ENCODE measurements around the gene DPH7. TPM values are rescaled to one million over a fixed set of nuclear protein-coding genes. Genes with fewer than 3 reads are reported as not detected.

DPH7 gene
- polyA plus RNA-seq, 4 donors = 22.5 to 36.7 (median 31.5) TPM

DNA sequence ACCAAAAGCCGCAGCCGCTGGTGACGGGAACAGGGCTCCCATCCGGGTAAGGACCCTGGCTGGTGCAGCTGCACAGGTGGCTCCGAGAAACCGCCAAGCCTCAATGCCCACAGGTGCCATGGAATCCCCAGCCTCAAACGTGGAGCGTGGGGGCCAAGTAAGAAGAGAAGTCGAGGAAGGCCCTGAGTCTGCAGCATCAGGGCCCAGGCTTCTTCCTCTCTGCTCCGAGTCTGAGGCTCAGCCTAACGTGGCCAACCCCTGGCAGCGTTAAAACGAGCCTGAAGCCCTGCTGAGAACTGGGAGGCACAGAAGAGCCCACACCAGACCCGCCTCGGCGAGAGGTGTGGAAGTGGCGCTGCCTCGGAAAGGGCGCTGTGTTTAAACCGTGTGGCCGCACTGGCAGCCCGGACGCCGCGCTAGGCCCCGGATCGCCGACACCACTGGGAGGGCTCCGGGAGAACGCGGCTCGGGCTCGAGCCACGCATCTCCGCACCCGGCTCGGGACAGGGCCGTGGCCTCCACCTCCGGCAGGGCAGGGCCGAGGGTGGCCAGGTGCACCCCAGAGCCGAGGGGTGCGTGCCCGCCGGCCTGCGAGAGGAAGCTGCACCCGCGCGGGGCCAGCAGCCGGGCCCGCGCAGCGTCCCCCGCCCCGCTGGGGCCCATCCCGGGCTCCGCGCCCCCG is 10.9 kb upstream of the DPH7 start:
- peak; percentile 18 to 55 for DNase-seq
- no peak overlapping the region for H3K27ac ChIP-seq (ENCODE audit: low read depth in 1 of 3, low read length in 2 of 3)
- 5 to 9% (median 8%) methylated on average over 43 to 58 of the region's 58 CpGs for WGBS, 3 donors
- no peaks in the 10 kb centered on the region for H3K27me3 ChIP-seq (ENCODE audit: control insufficient read depth in 3 of 3, insufficient read depth in 3 of 3, low read length in 3 of 3)
- no peaks in the 10 kb centered on the region for H3K9me3 ChIP-seq (ENCODE audit: control insufficient read depth in 2 of 2, insufficient read depth in 1 of 2, low read depth in 1 of 2, low read length in 1 of 2)
- H3K4me1 ChIP-seq (ENCODE audit: control insufficient read depth in 3 of 3, insufficient read depth in 2 of 3, low read depth in 1 of 3, low read length in 2 of 3) = peaks cover 0 to 7% (median 3%) of the 10 kb centered on the region in 3 donors
- H3K36me3 ChIP-seq (ENCODE audit: control insufficient read depth in 3 of 3, insufficient read depth in 2 of 3, low read depth in 1 of 3, low read length in 3 of 3) = peaks cover 2 to 36% (median 8%) of the 10 kb centered on the region in 3 donors
- no peak for FAIRE-seq
- H3K4me3 ChIP-seq (ENCODE audit: low read depth in 1 of 3, low read length in 3 of 3) = peak overlapping the region; percentile 58 to 86 (median 79)

DNA sequence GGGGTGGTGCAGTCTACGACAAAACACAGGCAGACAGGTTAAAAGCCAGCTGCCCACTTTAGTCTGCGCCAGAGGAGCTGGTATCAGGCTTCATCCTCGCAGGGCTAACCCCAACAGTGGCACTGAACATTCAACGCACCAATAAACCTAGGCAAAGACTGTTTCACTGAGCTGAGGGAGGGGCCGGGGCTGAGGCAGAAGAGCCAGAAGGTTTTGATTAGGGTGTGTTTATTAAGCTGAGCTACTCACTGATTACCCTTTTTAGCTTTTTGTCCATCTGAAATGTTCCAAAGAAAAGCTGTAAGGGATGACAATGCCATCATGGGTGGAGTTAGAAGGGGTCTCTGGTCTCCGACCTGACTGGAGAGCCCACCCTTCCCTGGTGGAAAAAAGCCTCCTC is 10.2 kb upstream of the DPH7 start:
- no peaks in the 10 kb centered on the region for H3K9me3 ChIP-seq (ENCODE audit: control insufficient read depth in 2 of 2, insufficient read depth in 1 of 2, low read depth in 1 of 2, low read length in 1 of 2)
- WGBS, 3 donors = 84 to 87% (median 87%) methylated on average over 6 of the region's 6 CpGs
- H3K36me3 ChIP-seq (ENCODE audit: control insufficient read depth in 3 of 3, insufficient read depth in 2 of 3, low read depth in 1 of 3, low read length in 3 of 3) = peaks cover 2 to 43% (median 8%) of the 10 kb centered on the region in 3 donors
- H3K27me3 ChIP-seq (ENCODE audit: control insufficient read depth in 3 of 3, insufficient read depth in 3 of 3, low read length in 3 of 3) = no peaks in the 10 kb centered on the region
- peak overlapping the region in 2 of 3 donors; percentile 58 to 79 for H3K4me3 ChIP-seq (ENCODE audit: low read depth in 1 of 3, low read length in 3 of 3)
- no peak for DNase-seq
- H3K27ac ChIP-seq (ENCODE audit: low read depth in 1 of 3, low read length in 2 of 3) = no peak overlapping the region
- peaks cover 0 to 7% (median 3%) of the 10 kb centered on the region in 3 donors for H3K4me1 ChIP-seq (ENCODE audit: control insufficient read depth in 3 of 3, insufficient read depth in 2 of 3, low read depth in 1 of 3, low read length in 2 of 3)
- FAIRE-seq = no peak

DNA sequence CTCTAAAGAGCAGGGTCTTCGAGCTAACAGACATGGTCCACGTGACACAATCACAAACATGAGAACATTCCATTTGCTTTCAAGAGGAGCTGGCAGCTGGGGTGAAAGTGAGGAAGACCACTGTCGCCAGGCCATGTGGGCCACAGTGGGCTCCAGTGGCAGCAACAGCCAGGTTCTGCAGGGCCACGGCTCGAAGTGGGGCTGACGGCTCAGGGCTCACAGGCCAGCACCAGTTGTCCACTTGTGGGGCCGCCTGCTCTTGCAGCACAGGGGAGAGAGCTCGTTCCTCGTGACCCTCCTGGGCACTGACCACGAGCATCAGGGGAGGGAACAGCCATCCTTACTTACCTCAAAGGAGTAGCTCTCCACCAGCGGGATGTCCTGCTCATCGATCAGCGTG is 9.6 kb upstream of the DPH7 start:
- Histone ChIP-seq H3K4me1 (ENCODE audit: control insufficient read depth in 3 of 3, insufficient read depth in 2 of 3, low read depth in 1 of 3, low read length in 2 of 3) (peaks cover 0 to 7% (median 3%) of the 10 kb centered on the region in 3 donors), H3K9me3 (ENCODE audit: control insufficient read depth in 2 of 2, insufficient read depth in 1 of 2, low read depth in 1 of 2, low read length in 1 of 2) (no peaks in the 10 kb centered on the region), H3K27me3 (ENCODE audit: control insufficient read depth in 3 of 3, insufficient read depth in 3 of 3, low read length in 3 of 3) (no peaks in the 10 kb centered on the region), H3K27ac (ENCODE audit: low read depth in 1 of 3, low read length in 2 of 3) (no peak overlapping the region), H3K4me3 (ENCODE audit: low read depth in 1 of 3, low read length in 3 of 3) (no peak overlapping the region), H3K36me3 (ENCODE audit: control insufficient read depth in 3 of 3, insufficient read depth in 2 of 3, low read depth in 1 of 3, low read length in 3 of 3) (peaks cover 2 to 49% (median 8%) of the 10 kb centered on the region in 3 donors)
- DNase-seq (no peak), FAIRE-seq (no peak)
- WGBS, 3 donors = 89 to 93% (median 91%) methylated on average over 13 of the region's 13 CpGs

DNA sequence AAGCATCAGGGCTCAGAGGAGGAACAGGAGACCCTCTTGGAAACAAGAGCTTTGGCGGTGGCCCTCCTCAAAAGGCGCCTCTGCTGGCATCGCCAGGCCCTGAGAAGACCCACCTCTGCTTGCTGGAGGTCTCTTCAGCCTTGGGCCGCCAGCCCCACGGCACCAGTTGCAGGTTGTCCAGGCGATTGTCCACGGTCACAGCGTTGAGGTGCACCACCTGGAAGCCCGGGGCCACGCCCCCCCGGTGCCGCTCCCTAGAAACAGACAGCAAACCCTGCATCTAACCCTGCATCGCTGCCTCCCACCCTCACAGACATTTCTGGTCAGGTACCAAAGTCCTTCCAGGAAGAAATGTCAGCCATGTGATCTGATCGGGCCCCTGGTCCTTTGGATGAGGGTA is 8.1 kb upstream of the DPH7 start:
- Histone ChIP-seq H3K27me3 (ENCODE audit: control insufficient read depth in 3 of 3, insufficient read depth in 3 of 3, low read length in 3 of 3) (no peaks in the 10 kb centered on the region), H3K4me1 (ENCODE audit: control insufficient read depth in 3 of 3, insufficient read depth in 2 of 3, low read depth in 1 of 3, low read length in 2 of 3) (peaks cover 0 to 7% (median 3%) of the 10 kb centered on the region in 3 donors), H3K27ac (ENCODE audit: low read depth in 1 of 3, low read length in 2 of 3) (no peak overlapping the region), H3K4me3 (ENCODE audit: low read depth in 1 of 3, low read length in 3 of 3) (no peak overlapping the region), H3K9me3 (ENCODE audit: control insufficient read depth in 2 of 2, insufficient read depth in 1 of 2, low read depth in 1 of 2, low read length in 1 of 2) (no peaks in the 10 kb centered on the region), H3K36me3 (ENCODE audit: control insufficient read depth in 3 of 3, insufficient read depth in 2 of 3, low read depth in 1 of 3, low read length in 3 of 3) (peaks cover 5 to 63% (median 8%) of the 10 kb centered on the region in 3 donors)
- DNase-seq (no peak), FAIRE-seq (no peak)
- 93 to 94% (median 93%) methylated on average over 14 of the region's 14 CpGs for WGBS, 3 donors

DNA sequence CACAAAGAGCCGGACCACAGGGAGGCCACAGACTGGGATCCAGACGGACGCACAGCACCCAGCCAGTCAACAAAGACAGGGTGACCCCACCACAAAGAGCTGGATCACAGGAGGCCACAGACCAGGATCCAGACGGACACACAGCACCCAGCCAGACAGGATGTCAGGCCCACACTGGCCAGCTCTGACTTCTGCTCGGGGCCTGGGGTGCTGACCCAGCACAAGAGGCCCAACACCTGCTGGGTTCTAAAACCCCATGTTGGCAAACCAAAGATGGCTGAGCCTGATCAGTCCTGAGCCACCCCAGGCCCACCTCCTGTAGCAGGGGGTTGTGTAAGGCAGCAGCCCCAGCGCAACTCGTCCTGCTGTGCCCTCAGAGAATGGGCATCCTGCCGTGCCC is 5.2 kb upstream of the DPH7 start:
- Histone ChIP-seq H3K36me3 (ENCODE audit: control insufficient read depth in 3 of 3, insufficient read depth in 2 of 3, low read depth in 1 of 3, low read length in 3 of 3) (peaks cover 5 to 83% (median 8%) of the 10 kb centered on the region in 3 donors), H3K27ac (ENCODE audit: low read depth in 1 of 3, low read length in 2 of 3) (no peak overlapping the region), H3K4me1 (ENCODE audit: control insufficient read depth in 3 of 3, insufficient read depth in 2 of 3, low read depth in 1 of 3, low read length in 2 of 3) (peaks cover 0 to under 1% (median 0%) of the 10 kb centered on the region in 3 donors), H3K27me3 (ENCODE audit: control insufficient read depth in 3 of 3, insufficient read depth in 3 of 3, low read length in 3 of 3) (no peaks in the 10 kb centered on the region), H3K4me3 (ENCODE audit: low read depth in 1 of 3, low read length in 3 of 3) (no peak overlapping the region), H3K9me3 (ENCODE audit: control insufficient read depth in 2 of 2, insufficient read depth in 1 of 2, low read depth in 1 of 2, low read length in 1 of 2) (no peaks in the 10 kb centered on the region)
- WGBS, 3 donors = 86 to 95% (median 88%) methylated on average over 8 of the region's 8 CpGs
- no peak for DNase-seq
- no peak for FAIRE-seq

DNA sequence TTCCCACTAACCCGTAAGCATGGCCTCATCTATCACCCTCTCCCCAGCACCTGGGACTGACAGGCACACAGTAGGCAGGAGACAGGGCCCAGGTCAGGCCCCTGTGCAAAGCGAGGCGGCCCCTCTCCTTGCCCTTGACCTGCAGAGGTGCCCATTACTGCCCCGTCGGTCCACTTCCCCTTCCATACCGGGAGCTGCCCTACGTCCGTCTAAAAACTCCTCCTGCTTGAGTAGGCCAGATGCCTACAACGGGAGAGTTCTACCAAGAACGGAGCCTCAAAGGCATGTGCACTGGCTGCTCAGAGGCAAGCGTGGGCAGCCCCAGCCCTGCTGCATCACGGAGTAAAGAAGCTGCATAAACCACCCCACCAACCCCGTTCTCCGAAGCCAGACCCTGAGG is 4.6 kb upstream of the DPH7 start:
- Histone ChIP-seq H3K27ac (ENCODE audit: low read depth in 1 of 3, low read length in 2 of 3) (no peak overlapping the region), H3K4me3 (ENCODE audit: low read depth in 1 of 3, low read length in 3 of 3) (no peak overlapping the region), H3K4me1 (ENCODE audit: control insufficient read depth in 3 of 3, insufficient read depth in 2 of 3, low read depth in 1 of 3, low read length in 2 of 3) (no peaks in the 10 kb centered on the region), H3K36me3 (ENCODE audit: control insufficient read depth in 3 of 3, insufficient read depth in 2 of 3, low read depth in 1 of 3, low read length in 3 of 3) (peaks cover 5 to 80% (median 8%) of the 10 kb centered on the region in 3 donors), H3K27me3 (ENCODE audit: control insufficient read depth in 3 of 3, insufficient read depth in 3 of 3, low read length in 3 of 3) (no peaks in the 10 kb centered on the region), H3K9me3 (ENCODE audit: control insufficient read depth in 2 of 2, insufficient read depth in 1 of 2, low read depth in 1 of 2, low read length in 1 of 2) (no peaks in the 10 kb centered on the region)
- DNase-seq (no peak), FAIRE-seq (no peak)
- 87 to 93% (median 91%) methylated on average over 14 of the region's 14 CpGs for WGBS, 3 donors

DNA sequence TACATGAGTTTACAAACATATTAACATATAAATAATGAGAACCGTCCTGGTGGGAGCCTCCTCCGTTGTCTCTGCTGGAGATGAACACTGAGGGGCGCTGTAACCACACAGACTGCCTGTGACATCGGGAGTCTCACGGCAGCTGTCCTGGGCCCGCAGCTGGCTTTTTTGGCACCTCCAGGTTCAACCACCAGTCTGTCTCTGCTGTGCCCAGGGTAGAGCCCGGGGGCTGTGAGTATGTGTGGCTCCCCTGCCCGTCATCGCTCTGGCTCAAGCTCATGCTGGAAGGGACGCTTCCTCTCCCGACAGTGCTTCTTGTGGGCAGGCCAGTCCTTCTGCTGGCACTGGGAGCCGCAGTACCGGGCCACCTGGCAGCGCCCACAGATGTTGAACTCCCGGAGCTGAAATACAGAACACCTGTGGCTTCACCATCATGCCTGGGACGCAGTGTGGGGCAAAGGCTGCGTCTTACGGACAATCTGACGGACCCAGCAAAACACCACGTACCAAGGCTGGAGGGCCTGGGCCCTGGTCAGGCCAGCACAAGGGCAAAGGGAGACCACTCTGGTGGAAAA is 3.6 kb upstream of the DPH7 start:
- 82 to 85% (median 84%) methylated on average over 20 of the region's 20 CpGs for WGBS, 3 donors
- peaks cover 0 to 5% (median under 1%) of the 10 kb centered on the region in 3 donors for H3K4me1 ChIP-seq (ENCODE audit: control insufficient read depth in 3 of 3, insufficient read depth in 2 of 3, low read depth in 1 of 3, low read length in 2 of 3)
- no peaks in the 10 kb centered on the region for H3K9me3 ChIP-seq (ENCODE audit: control insufficient read depth in 2 of 2, insufficient read depth in 1 of 2, low read depth in 1 of 2, low read length in 1 of 2)
- FAIRE-seq = no peak
- no peak overlapping the region for H3K4me3 ChIP-seq (ENCODE audit: low read depth in 1 of 3, low read length in 3 of 3)
- no peak for DNase-seq
- H3K27me3 ChIP-seq (ENCODE audit: control insufficient read depth in 3 of 3, insufficient read depth in 3 of 3, low read length in 3 of 3) = no peaks in the 10 kb centered on the region
- H3K27ac ChIP-seq (ENCODE audit: low read depth in 1 of 3, low read length in 2 of 3) = no peak overlapping the region
- H3K36me3 ChIP-seq (ENCODE audit: control insufficient read depth in 3 of 3, insufficient read depth in 2 of 3, low read depth in 1 of 3, low read length in 3 of 3) = peaks cover 3 to 71% (median 8%) of the 10 kb centered on the region in 3 donors

DNA sequence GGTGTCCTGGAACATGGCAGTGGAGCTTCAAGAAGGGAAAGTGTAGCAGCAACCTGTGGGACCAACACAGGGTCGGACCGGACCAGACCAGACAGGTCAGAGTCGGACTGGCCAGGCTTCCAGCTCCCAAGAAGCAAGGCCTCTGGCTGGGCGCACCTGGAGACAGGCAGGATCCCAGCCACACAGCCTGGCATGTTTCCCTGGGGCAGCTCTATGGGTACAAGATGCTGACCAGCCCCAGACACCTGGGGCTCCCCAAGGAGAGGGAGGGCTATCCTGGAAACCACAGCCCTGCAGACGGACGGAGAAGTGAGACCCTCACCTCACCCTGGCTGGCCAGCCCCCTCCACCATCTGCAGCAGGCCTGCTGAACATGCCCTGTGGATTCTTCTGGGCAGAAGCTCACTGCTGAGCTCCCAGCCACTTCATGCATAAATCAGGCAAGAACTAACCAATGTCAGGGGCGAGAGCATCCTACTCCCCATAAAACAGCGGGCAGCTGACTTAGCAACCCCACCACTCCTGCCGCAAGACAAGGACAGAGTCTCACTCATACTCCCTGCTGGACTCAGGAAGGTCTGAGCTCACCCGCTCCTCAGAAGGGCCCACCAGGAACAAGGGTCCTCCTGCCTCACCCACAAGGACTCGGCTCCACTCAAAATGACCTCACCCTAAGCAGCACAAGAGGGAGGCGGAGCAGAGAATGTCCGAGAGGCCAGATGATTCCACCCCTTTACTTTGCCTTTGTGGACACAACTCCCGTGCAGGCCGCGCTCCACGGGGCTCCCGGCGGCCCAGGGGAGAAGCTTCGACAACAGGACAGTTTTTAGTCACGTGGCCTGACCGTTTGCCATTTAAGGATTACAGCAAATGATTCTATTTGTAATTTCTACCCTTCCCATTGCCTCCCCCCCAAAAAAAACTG is 2.9 kb upstream of the DPH7 start:
- Histone ChIP-seq H3K9me3 (ENCODE audit: control insufficient read depth in 2 of 2, insufficient read depth in 1 of 2, low read depth in 1 of 2, low read length in 1 of 2) (no peaks in the 10 kb centered on the region), H3K36me3 (ENCODE audit: control insufficient read depth in 3 of 3, insufficient read depth in 2 of 3, low read depth in 1 of 3, low read length in 3 of 3) (peaks cover 3 to 63% (median 6%) of the 10 kb centered on the region in 3 donors), H3K4me3 (ENCODE audit: low read depth in 1 of 3, low read length in 3 of 3) (no peak overlapping the region), H3K4me1 (ENCODE audit: control insufficient read depth in 3 of 3, insufficient read depth in 2 of 3, low read depth in 1 of 3, low read length in 2 of 3) (peaks cover 2 to 11% (median 3%) of the 10 kb centered on the region in 3 donors), H3K27ac (ENCODE audit: low read depth in 1 of 3, low read length in 2 of 3) (no peak overlapping the region), H3K27me3 (ENCODE audit: control insufficient read depth in 3 of 3, insufficient read depth in 3 of 3, low read length in 3 of 3) (no peaks in the 10 kb centered on the region)
- 90 to 94% (median 91%) methylated on average over 22 of the region's 22 CpGs for WGBS, 3 donors
- FAIRE-seq = no peak
- no peak for DNase-seq
